Right lobe of liver (tissue), 6 donors: ENCODE measurements around the gene MAP3K5. TPM values are rescaled to one million over a fixed set of nuclear protein-coding genes. Genes with fewer than 3 reads are reported as not detected.

Experiments used
- ATAC-seq, 4 donors: fragments of 200-7000 bp; cut with Tn5 transposase; one replicate each; pipeline ENCODE4 v1.9.1; 2020; ENCODE audit warnings: mild to moderate bottlenecking in 4 of 4, moderate library complexity in 4 of 4
- DNase-seq, 3 donors: peaks; one replicate each; pipeline ENCODE4 v3.0.0-alpha.2; 2020
- H3K27ac ChIP-seq, 3 donors: fragments of 200-600 bp; one replicate each; pipeline ENCODE4 v1.8.0; 2022
- H3K27me3 ChIP-seq, 2 donors: fragments of 200-600 bp; one replicate each; pipeline ENCODE4 v1.8.0; 2022
- H3K36me3 ChIP-seq, 4 donors: fragments of 200-600 bp; sonication (generic) in 1 of 4; one replicate each; pipeline versions ENCODE4 v1.5.1 to v1.8.0; 2017 to 2022; ENCODE audit warnings: control low read depth in 1 of 4
- H3K4me1 ChIP-seq, 4 donors: fragments of 200-600 bp; sonication (generic) in 1 of 4; one replicate each; pipeline versions ENCODE4 v1.5.1 to v1.8.0; 2017 to 2022; ENCODE audit warnings: control low read depth in 1 of 4
- H3K4me3 ChIP-seq, 3 donors: fragments of 200-600 bp; one replicate each; pipeline ENCODE4 v1.8.0; 2022
- H3K9me3 ChIP-seq, 4 donors: fragments of 200-600 bp; sonication (generic) in 1 of 4; one replicate each; pipeline versions ENCODE4 v1.5.1 to v1.8.0; 2017 to 2022; ENCODE audit warnings: control low read depth in 1 of 4
- POLR2A ChIP-seq: fragments of 450-650 bp; IDR thresholded peaks from one replicate; pipeline ENCODE4 v1.6.1; 2017; ENCODE audit warnings: antibody characterized with exemption, mild to moderate bottlenecking
- WGBS: methylation state at CpG from one replicate; pipeline ENCODE4 v1.1.6; 2018; ENCODE audit warnings: low coverage, low lambda C conversion rate; ENCODE audit not compliant: insufficient coverage; ENCODE audit errors: missing lambda C conversion rate; 5-methylcytosine and 5-hydroxymethylcytosine counted together
- intact Hi-C, 2 donors: fragments of 100-400 bp; cut with DNase I; formaldehyde crosslinking; loops; one replicate each; pipeline versions ENCODE4 v1.11.2 to v1.14.1; 2022
- small RNA-seq, 2 experiments: library from RNA; depleted of rRNA; stranded (forward); fragments of <200 nt; gene quantifications; one replicate each; pipeline ENCODE3, GENCODE V24; 2016
- total RNA-seq, 6 experiments: library from RNA; depleted of rRNA in 2 of 6; stranded (reverse); fragments of >200 nt in 2 of 6; fragmentation: NEBNext Ultra II Directional in 3 of 6; extraction: Animal tissue kit (Norgen Biotek cat#: 25700) in 3 of 6; gene quantifications; one replicate each; pipeline versions ENCODE4 v1.1.0 to v1.2.4, GENCODE V29; 2016 to 2023
- TF ChIP-seq, protein P1 (sequence below), 4 donors: fragments of 200-600 bp in 3 of 4; fragments of 450-650 bp in 1 of 4; IDR thresholded peaks; one replicate each; pipeline versions ENCODE4 v1.5.1 to v1.8.0; 2016 to 2022; ENCODE audit warnings: antibody characterized with exemption in 4 of 4, mild to moderate bottlenecking in 2 of 4
- donor health status: DM: no; HTN: yes; CAD: no.
- donor health status: DM: no; HTN: no; CAD: no.
- donor health status: DM: no; HTN: no; CAD: no.
- donor health status: DM: no; HTN: yes; CAD: no.
- donor health status: DM: no; HTN: yes; CAD: no.

The MAP3K5 gene
- total RNA-seq, 6 experiments from 2014 or later = 5.0 to 10.4 (median 6.9) TPM

DNA sequence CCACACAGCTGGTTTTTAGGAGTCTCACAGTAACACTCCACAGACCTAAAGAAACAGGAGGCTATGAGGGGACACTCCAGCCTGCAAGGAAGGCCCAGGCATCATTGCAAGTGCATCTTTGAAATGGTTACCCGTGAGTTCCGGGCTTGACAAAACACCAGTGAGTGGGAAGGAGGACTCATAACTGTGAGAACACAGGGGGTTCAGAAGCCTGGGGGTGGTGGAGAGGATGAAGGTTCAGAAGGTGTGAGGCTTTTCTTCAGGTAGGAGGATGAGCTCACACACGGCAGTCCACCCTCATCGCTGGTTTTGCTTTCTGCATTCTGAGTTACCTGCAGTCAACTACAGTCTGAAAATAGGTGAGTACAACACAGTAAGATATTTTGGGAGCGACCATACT lies 282.0 kb downstream of the MAP3K5 start:
- TF ChIP-seq, protein P1, sequence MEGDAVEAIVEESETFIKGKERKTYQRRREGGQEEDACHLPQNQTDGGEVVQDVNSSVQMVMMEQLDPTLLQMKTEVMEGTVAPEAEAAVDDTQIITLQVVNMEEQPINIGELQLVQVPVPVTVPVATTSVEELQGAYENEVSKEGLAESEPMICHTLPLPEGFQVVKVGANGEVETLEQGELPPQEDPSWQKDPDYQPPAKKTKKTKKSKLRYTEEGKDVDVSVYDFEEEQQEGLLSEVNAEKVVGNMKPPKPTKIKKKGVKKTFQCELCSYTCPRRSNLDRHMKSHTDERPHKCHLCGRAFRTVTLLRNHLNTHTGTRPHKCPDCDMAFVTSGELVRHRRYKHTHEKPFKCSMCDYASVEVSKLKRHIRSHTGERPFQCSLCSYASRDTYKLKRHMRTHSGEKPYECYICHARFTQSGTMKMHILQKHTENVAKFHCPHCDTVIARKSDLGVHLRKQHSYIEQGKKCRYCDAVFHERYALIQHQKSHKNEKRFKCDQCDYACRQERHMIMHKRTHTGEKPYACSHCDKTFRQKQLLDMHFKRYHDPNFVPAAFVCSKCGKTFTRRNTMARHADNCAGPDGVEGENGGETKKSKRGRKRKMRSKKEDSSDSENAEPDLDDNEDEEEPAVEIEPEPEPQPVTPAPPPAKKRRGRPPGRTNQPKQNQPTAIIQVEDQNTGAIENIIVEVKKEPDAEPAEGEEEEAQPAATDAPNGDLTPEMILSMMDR (IDR thresholded peaks at IDR 0.05) = no peak
- TF ChIP-seq POLR2A = no peak
- DNase-seq = no peak
- WGBS = 90% methylated on average over 5 of the region's 5 CpGs
- no peaks in the 10 kb centered on the region for H3K36me3 ChIP-seq
- no peak overlapping the region for H3K4me3 ChIP-seq
- no peaks in the 10 kb centered on the region for H3K27me3 ChIP-seq
- H3K4me1 ChIP-seq = peaks cover 0 to 49% (median 22%) of the 10 kb centered on the region in 4 donors
- peak overlapping the region; percentile 59 to 92 (median 88) for H3K27ac ChIP-seq
- no peak for ATAC-seq
- intact Hi-C loops = no loop called here
- no peaks in the 10 kb centered on the region for H3K9me3 ChIP-seq

DNA sequence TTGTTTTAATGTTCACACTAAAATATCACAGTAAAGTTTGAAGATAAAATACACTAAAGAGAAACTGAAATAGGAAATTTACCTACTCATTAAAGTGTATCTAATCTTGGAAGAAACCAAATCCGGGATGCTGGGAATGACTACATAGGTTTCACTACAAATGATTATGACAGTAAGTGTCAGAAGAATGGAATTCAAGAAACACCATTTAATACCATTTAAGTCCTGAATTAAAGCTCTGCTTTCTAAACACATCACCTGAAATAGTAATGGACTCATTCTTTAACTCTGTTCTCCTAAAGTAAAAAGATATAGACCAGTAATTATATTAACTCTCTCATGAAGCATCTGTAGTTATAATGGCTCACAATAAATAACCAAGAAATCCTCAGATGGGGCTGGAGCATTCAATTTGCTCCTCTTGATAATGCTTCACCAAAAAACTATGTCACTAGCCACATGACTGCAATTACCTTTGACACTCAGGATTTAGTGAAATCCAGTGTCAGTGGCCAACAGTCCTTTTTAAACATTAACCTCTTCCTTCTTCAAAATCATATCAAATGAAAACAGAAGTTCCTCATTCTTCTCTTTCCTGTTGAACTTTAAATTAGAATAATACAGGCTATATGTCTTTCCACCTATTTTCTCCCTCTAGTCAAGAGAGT lies 283.4 kb downstream of the MAP3K5 start:
- ATAC-seq (peak; percentile 54 to 67 (median 56)), DNase-seq (no peak)
- WGBS = 38% methylated on average over 1 of the region's 1 CpG
- H3K36me3 ChIP-seq = no peaks in the 10 kb centered on the region
- no peaks in the 10 kb centered on the region for H3K9me3 ChIP-seq
- H3K27ac ChIP-seq = peak overlapping the region; percentile 59 to 92 (median 88)
- intact Hi-C loops = no loop called here
- no peak overlapping the region for H3K4me3 ChIP-seq
- no peaks in the 10 kb centered on the region for H3K27me3 ChIP-seq
- peaks cover 0 to 49% (median 22%) of the 10 kb centered on the region in 4 donors for H3K4me1 ChIP-seq
- TF ChIP-seq POLR2A = no peak
- TF ChIP-seq, protein P1 (IDR thresholded peaks at IDR 0.05) = no peak

Small RNAs within 50 kb of the gene (small RNA-seq; reads per million reads assigned to genes)
- gene RNA5SP219 = 0 to 0.10 reads per million in 2 experiments

Other genes with a start within 250 kb of the MAP3K5 start
- gene MAP7, start 242.1 kb downstream of the MAP3K5 start, total RNA-seq = 10 to 100 TPM; 14.8 to 20.9 (median 17.9) TPM
- gene PEX7, start 30.1 kb upstream of the MAP3K5 start, total RNA-seq = 1 to 10 TPM; 4.8 to 8.7 (median 5.2) TPM
- gene SLC35D3, start 129.8 kb upstream of the MAP3K5 start, total RNA-seq = not detected